HEK293 (cell line): Measurements from ENCODE around the gene EFEMP2.

Experiments used
- KLF9 ChIP-seq: fragments of 450-650 bp; formaldehyde crosslinking; IDR thresholded peaks from 2 replicates; pipeline ENCODE4 v1.5.1; 2016; ENCODE audit warnings: missing biosample characterization, missing genetic modification characterization, low read depth
- SALL2 ChIP-seq: fragments of 450-650 bp; formaldehyde crosslinking; IDR thresholded peaks from 2 replicates; pipeline ENCODE4 v1.5.0; 2017; ENCODE audit warnings: missing biosample characterization, mild to moderate bottlenecking, missing genetic modification characterization, borderline replicate concordance
- SCRT1 ChIP-seq: fragments of 450-650 bp; formaldehyde crosslinking; IDR thresholded peaks from 2 replicates; pipeline ENCODE4 v1.5.1; 2016; ENCODE audit warnings: missing biosample characterization, missing genetic modification characterization, borderline replicate concordance
- SETDB1 ChIP-seq: IDR thresholded peaks from one replicate; pipeline ENCODE4 v1.6.1; 2017; ENCODE audit warnings: mild to moderate bottlenecking, low read length, moderate library complexity, mixed read lengths; ENCODE audit not compliant: insufficient read length
- ZBTB1 ChIP-seq: fragments of 450-650 bp; formaldehyde crosslinking; IDR thresholded peaks from 2 replicates; pipeline ENCODE4 v1.5.1; 2016; ENCODE audit warnings: missing biosample characterization, missing genetic modification characterization
- ZBTB17 ChIP-seq: fragments of 450-650 bp; formaldehyde crosslinking; IDR thresholded peaks from 2 replicates; pipeline ENCODE4 v1.5.1; 2016; ENCODE audit warnings: missing biosample characterization, missing genetic modification characterization
- ZBTB20 ChIP-seq: fragments of 450-650 bp; formaldehyde crosslinking; IDR thresholded peaks from 2 replicates; pipeline ENCODE4 v1.5.1; 2016; ENCODE audit warnings: missing biosample characterization, missing genetic modification characterization
- ZNF132 ChIP-seq: fragments of 450-650 bp; formaldehyde crosslinking; IDR thresholded peaks from 2 replicates; pipeline ENCODE4 v1.5.1; 2017; ENCODE audit warnings: missing biosample characterization, missing genetic modification characterization, borderline replicate concordance
- ZNF133 ChIP-seq: fragments of 450-650 bp; formaldehyde crosslinking; IDR thresholded peaks from 2 replicates; pipeline ENCODE4 v1.5.1; 2016; ENCODE audit warnings: missing biosample characterization, missing genetic modification characterization
- ZNF174 ChIP-seq: fragments of 450-650 bp; formaldehyde crosslinking; IDR thresholded peaks from 2 replicates; pipeline ENCODE4 v1.5.0; 2017; ENCODE audit warnings: missing biosample characterization, mild to moderate bottlenecking, missing genetic modification characterization
- ZNF175 ChIP-seq: fragments of 450-650 bp; formaldehyde crosslinking; IDR thresholded peaks from 2 replicates; pipeline ENCODE4 v1.5.1; 2016; ENCODE audit warnings: missing biosample characterization, missing genetic modification characterization
- ZNF2 ChIP-seq: fragments of 450-650 bp; formaldehyde crosslinking; IDR thresholded peaks from 2 replicates; pipeline ENCODE4 v1.5.1; 2016; ENCODE audit warnings: missing biosample characterization, missing genetic modification characterization
- ZNF202 ChIP-seq: fragments of 450-650 bp; formaldehyde crosslinking; IDR thresholded peaks from 2 replicates; pipeline ENCODE4 v1.5.1; 2016; ENCODE audit warnings: missing biosample characterization, missing genetic modification characterization, borderline replicate concordance
- ZNF211 ChIP-seq: fragments of 450-650 bp; formaldehyde crosslinking; IDR thresholded peaks from 2 replicates; pipeline ENCODE4 v1.5.1; 2016; ENCODE audit warnings: low read depth, missing biosample characterization, missing genetic modification characterization
- ZNF391 ChIP-seq: fragments of 450-650 bp; formaldehyde crosslinking; IDR thresholded peaks from 2 replicates; pipeline ENCODE4 v1.5.1; 2016; ENCODE audit warnings: low read depth, missing biosample characterization, missing genetic modification characterization, borderline replicate concordance
- ZNF394 ChIP-seq: fragments of 450-650 bp; formaldehyde crosslinking; IDR thresholded peaks from 2 replicates; pipeline ENCODE4 v1.5.1; 2016; ENCODE audit warnings: missing biosample characterization, missing genetic modification characterization, mild to moderate bottlenecking, moderate library complexity, borderline replicate concordance
- ZNF548 ChIP-seq: fragments of 450-650 bp; formaldehyde crosslinking; IDR thresholded peaks from 2 replicates; pipeline ENCODE4 v1.5.1; 2016; ENCODE audit warnings: missing biosample characterization, missing genetic modification characterization
- ZNF549 ChIP-seq: fragments of 450-650 bp; IDR thresholded peaks from 2 replicates; pipeline ENCODE4 v1.5.1; 2018; ENCODE audit warnings: missing biosample characterization, missing genetic modification characterization, mild to moderate bottlenecking, inconsistent platforms, moderate library complexity
- ZNF626 ChIP-seq: fragments of 450-650 bp; sonication (Bioruptor Pico); formaldehyde crosslinking; IDR thresholded peaks from 2 replicates; pipeline ENCODE4 v1.5.1; 2018; ENCODE audit warnings: missing biosample characterization, missing genetic modification characterization, inconsistent platforms
- ZNF785 ChIP-seq: fragments of 450-650 bp; formaldehyde crosslinking; IDR thresholded peaks from 2 replicates; pipeline ENCODE4 v1.5.1; 2016; ENCODE audit warnings: missing biosample characterization, missing genetic modification characterization
- ZNF837 ChIP-seq: fragments of 450-650 bp; formaldehyde crosslinking; IDR thresholded peaks from 2 replicates; pipeline ENCODE4 v1.5.1; 2016; ENCODE audit warnings: missing biosample characterization, missing genetic modification characterization
- ZSCAN16 ChIP-seq: fragments of 450-650 bp; formaldehyde crosslinking; IDR thresholded peaks from 2 replicates; pipeline ENCODE4 v1.5.1; 2016; ENCODE audit warnings: missing biosample characterization, missing genetic modification characterization
- TF ChIP-seq, protein P1 (sequence below): fragments of 450-650 bp; formaldehyde crosslinking; IDR thresholded peaks from 2 replicates; pipeline ENCODE4 v1.5.1; 2016; ENCODE audit warnings: missing biosample characterization, missing genetic modification characterization, borderline replicate concordance
- TF ChIP-seq, protein P2 (sequence below): fragments of 450-650 bp; formaldehyde crosslinking; IDR thresholded peaks from 2 replicates; pipeline ENCODE4 v1.5.1; 2016; ENCODE audit warnings: missing biosample characterization, missing genetic modification characterization
- TF ChIP-seq, protein P3 (sequence below): fragments of 450-650 bp; formaldehyde crosslinking; IDR thresholded peaks from 2 replicates; pipeline ENCODE4 v1.5.1; 2017; ENCODE audit warnings: missing biosample characterization, mild to moderate bottlenecking, missing genetic modification characterization, moderate library complexity
- TF ChIP-seq, protein P4 (sequence below): fragments of 450-650 bp; formaldehyde crosslinking; IDR thresholded peaks from 2 replicates; pipeline ENCODE4 v1.5.1; 2016; ENCODE audit warnings: missing biosample characterization, missing genetic modification characterization
- TF ChIP-seq, protein P5 (sequence below): fragments of 450-650 bp; formaldehyde crosslinking; IDR thresholded peaks from 2 replicates; pipeline ENCODE4 v1.5.1; 2016; ENCODE audit warnings: missing biosample characterization, missing genetic modification characterization
- TF ChIP-seq, protein P6 (sequence below): fragments of 450-650 bp; formaldehyde crosslinking; IDR thresholded peaks from 2 replicates; pipeline ENCODE4 v1.5.1; 2016; ENCODE audit warnings: missing biosample characterization, missing genetic modification characterization

EFEMP2 gene

DNA sequence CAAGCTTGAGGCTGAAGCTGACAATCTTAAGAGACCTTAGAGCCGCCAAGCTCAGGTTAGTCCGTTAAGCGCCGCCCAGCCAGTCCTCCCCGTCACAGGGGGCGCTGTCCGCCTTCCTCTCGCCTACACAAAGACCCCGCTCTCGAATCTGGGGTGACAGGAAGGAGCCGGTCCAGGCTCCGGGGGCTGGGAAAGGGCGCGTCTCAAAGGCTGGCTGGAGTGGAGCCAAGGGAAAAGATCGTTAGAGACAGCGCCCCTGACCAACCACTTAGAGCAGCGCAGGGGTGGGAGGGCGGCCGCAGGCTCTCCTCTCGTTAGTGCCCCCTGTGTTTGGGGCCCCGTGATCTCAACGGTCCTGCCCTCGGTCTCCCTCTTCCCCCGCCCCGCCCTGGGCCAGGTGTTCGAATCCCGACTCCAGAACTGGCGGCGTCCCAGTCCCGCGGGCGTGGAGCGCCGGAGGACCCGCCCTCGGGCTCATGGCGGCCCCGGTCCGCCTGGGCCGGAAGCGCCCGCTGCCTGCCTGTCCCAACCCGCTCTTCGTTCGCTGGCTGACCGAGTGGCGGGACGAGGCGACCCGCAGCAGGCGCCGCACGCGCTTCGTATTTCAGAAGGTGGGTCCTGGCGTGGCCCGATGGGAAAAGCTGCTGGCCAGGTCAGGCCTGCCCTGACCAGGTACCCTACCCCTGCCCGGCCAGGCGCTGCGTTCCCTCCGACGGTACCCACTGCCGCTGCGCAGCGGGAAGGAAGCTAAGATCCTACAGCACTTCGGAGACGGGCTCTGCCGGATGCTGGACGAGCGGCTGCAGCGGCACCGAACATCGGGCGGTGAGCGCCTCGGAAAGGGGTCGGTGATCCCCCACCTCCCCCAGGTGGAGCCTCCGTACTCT is 12.1 kb downstream of the EFEMP2 start, which contains the start of gene MUS81 (continued):
- TF ChIP-seq ZNF549 (tag by site-specific recombination): no peak
- TF ChIP-seq, protein P1, sequence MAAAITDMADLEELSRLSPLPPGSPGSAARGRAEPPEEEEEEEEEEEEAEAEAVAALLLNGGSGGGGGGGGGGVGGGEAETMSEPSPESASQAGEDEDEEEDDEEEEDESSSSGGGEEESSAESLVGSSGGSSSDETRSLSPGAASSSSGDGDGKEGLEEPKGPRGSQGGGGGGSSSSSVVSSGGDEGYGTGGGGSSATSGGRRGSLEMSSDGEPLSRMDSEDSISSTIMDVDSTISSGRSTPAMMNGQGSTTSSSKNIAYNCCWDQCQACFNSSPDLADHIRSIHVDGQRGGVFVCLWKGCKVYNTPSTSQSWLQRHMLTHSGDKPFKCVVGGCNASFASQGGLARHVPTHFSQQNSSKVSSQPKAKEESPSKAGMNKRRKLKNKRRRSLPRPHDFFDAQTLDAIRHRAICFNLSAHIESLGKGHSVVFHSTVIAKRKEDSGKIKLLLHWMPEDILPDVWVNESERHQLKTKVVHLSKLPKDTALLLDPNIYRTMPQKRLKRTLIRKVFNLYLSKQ (tag by site-specific recombination): no peak
- TF ChIP-seq, protein P2, sequence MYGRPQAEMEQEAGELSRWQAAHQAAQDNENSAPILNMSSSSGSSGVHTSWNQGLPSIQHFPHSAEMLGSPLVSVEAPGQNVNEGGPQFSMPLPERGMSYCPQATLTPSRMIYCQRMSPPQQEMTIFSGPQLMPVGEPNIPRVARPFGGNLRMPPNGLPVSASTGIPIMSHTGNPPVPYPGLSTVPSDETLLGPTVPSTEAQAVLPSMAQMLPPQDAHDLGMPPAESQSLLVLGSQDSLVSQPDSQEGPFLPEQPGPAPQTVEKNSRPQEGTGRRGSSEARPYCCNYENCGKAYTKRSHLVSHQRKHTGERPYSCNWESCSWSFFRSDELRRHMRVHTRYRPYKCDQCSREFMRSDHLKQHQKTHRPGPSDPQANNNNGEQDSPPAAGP: no peak; the same call in 1 of the 2 replicates
- TF ChIP-seq ZNF175 (tag by site-specific recombination): no peak
- TF ChIP-seq ZBTB20 (tag by site-specific recombination): peak; percentile 88
- TF ChIP-seq ZNF837 (tag by site-specific recombination): no peak
- TF ChIP-seq ZNF174: no peak
- peak; percentile 47; the same call in 1 of the 2 replicates for TF ChIP-seq KLF9 (tag by site-specific recombination)
- no peak for TF ChIP-seq SETDB1
- TF ChIP-seq, protein P3, sequence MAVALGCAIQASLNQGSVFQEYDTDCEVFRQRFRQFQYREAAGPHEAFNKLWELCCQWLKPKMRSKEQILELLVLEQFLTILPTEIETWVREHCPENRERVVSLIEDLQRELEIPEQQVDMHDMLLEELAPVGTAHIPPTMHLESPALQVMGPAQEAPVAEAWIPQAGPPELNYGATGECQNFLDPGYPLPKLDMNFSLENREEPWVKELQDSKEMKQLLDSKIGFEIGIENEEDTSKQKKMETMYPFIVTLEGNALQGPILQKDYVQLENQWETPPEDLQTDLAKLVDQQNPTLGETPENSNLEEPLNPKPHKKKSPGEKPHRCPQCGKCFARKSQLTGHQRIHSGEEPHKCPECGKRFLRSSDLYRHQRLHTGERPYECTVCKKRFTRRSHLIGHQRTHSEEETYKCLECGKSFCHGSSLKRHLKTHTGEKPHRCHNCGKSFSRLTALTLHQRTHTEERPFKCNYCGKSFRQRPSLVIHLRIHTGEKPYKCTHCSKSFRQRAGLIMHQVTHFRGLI (tag by site-specific recombination): peak; percentile 63; the same call in 1 of the 2 replicates
- peak; percentile 64; the same call in 1 of the 2 replicates for TF ChIP-seq ZNF394 (tag by site-specific recombination)
- TF ChIP-seq ZBTB17: peak; percentile 82
- no peak for TF ChIP-seq ZNF626 (tag by site-specific recombination)
- no peak for TF ChIP-seq ZNF132 (tag by site-specific recombination)
- TF ChIP-seq ZSCAN16 (tag by site-specific recombination): no peak
- TF ChIP-seq ZNF785 (tag by site-specific recombination): no peak
- TF ChIP-seq ZNF391: no peak
- no peak for TF ChIP-seq ZBTB1 (tag by site-specific recombination)
- TF ChIP-seq ZNF2 (tag by site-specific recombination): peak; percentile 31; the same call in 1 of the 2 replicates
- no peak for TF ChIP-seq ZNF211 (tag by site-specific recombination)
- TF ChIP-seq, protein P4, sequence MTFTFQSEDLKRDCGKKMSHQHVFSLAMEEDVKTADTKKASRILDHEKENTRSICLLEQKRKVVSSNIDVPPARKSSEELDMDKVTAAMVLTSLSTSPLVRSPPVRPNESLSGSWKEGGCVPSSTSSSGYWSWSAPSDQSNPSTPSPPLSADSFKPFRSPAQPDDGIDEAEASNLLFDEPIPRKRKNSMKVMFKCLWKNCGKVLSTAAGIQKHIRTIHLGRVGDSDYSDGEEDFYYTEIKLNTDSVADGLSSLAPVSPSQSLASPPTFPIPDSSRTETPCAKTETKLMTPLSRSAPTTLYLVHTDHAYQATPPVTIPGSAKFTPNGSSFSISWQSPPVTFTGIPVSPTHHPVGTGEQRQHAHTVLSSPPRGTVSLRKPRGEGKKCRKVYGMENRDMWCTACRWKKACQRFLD: no peak
- TF ChIP-seq ZNF202 (tag by site-specific recombination): no peak
- no peak for TF ChIP-seq ZNF133
- no peak for TF ChIP-seq ZNF548 (tag by site-specific recombination)
- no peak for TF ChIP-seq SCRT1 (tag by site-specific recombination)
- no peak for TF ChIP-seq SALL2 (tag by site-specific recombination)
- TF ChIP-seq, protein P5, sequence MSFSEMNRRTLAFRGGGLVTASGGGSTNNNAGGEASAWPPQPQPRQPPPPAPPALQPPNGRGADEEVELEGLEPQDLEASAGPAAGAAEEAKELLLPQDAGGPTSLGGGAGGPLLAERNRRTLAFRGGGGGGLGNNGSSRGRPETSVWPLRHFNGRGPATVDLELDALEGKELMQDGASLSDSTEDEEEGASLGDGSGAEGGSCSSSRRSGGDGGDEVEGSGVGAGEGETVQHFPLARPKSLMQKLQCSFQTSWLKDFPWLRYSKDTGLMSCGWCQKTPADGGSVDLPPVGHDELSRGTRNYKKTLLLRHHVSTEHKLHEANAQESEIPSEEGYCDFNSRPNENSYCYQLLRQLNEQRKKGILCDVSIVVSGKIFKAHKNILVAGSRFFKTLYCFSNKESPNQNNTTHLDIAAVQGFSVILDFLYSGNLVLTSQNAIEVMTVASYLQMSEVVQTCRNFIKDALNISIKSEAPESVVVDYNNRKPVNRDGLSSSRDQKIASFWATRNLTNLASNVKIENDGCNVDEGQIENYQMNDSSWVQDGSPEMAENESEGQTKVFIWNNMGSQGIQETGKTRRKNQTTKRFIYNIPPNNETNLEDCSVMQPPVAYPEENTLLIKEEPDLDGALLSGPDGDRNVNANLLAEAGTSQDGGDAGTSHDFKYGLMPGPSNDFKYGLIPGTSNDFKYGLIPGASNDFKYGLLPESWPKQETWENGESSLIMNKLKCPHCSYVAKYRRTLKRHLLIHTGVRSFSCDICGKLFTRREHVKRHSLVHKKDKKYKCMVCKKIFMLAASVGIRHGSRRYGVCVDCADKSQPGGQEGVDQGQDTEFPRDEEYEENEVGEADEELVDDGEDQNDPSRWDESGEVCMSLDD (tag by site-specific recombination): peak; percentile 99
- TF ChIP-seq, protein P6, sequence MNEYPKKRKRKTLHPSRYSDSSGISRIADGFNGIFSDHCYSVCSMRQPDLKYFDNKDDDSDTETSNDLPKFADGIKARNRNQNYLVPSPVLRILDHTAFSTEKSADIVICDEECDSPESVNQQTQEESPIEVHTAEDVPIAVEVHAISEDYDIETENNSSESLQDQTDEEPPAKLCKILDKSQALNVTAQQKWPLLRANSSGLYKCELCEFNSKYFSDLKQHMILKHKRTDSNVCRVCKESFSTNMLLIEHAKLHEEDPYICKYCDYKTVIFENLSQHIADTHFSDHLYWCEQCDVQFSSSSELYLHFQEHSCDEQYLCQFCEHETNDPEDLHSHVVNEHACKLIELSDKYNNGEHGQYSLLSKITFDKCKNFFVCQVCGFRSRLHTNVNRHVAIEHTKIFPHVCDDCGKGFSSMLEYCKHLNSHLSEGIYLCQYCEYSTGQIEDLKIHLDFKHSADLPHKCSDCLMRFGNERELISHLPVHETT (tag by site-specific recombination): peak; percentile 70; the same call in 1 of the 2 replicates
